HCT116 (cell line): Measurements from ENCODE around the gene GPR142. TPM values are rescaled to one million over a fixed set of nuclear protein-coding genes. Genes with fewer than 3 reads are reported as not detected.

Experiments used
- ATAC-seq: fragments of 200-7000 bp; cut with Tn5 transposase; 2 replicates; pipeline ENCODE4 v1.9.1; 2020; ENCODE audit warnings: mild to moderate bottlenecking, moderate library complexity
- BruUV-seq: library from RNA; stranded (reverse); fragments of 400-500 nt; replicated peaks from 2 replicates; lab custom pipeline; 2021; lab: Mats Ljungman, UMichigan
- CTCF ChIA-PET: fragments of 300-600 bp; sonication (Branson Sonifier 250); formaldehyde crosslinking; loops from one replicate; lab custom pipeline; 2021; ENCODE audit warnings: antibody characterized with exemption; lab: Charles Lee
- POLR2A ChIA-PET: fragments of 300-600, 350-600 bp; sonication (Branson Sonifier 250); formaldehyde crosslinking; loops from one replicate; lab custom pipeline; 2021; ENCODE audit warnings: antibody characterized with exemption; lab: Charles Lee
- RAD21 ChIA-PET, 2 experiments: fragments of 300-600 bp; sonication (Branson Sonifier 250); formaldehyde crosslinking; loops; one replicate each; lab custom pipeline; 2023; ENCODE audit warnings: low total read pairs in 2 of 2; ENCODE audit not compliant: uncharacterized antibody in 2 of 2, unreplicated experiment in 2 of 2, low non-redundant PET in 1 of 2; lab: Charles Lee
- DNase-seq: peaks from one replicate; pipeline ENCODE4 v3.0.0-alpha.2; 2010; ENCODE audit warnings: low read depth, low spot score
- H2AFZ ChIP-seq: fragments of 200-600 bp; shearing (Covaris generic), sonication (generic); 2 replicates; pipeline ENCODE4 v1.6.1; 2017; ENCODE audit warnings: low read depth, mixed run types, mixed read lengths, antibody characterized with exemption, low read length; ENCODE audit not compliant: poor library complexity, severe bottlenecking
- H3K27ac ChIP-seq: 2 replicates; pipeline ENCODE4 v1.5.1; 2012; ENCODE audit warnings: low read depth, low read length
- H3K27me3 ChIP-seq: fragments of 200-600 bp; sonication (generic); 2 replicates; pipeline ENCODE4 v1.6.1; 2016; ENCODE audit warnings: mixed run types, low read length, mixed read lengths; ENCODE audit not compliant: insufficient read depth
- H3K36me3 ChIP-seq, 2 experiments: fragments of 200-500 bp in 1 of 2; fragments of 200-600 bp in 1 of 2; sonication (Bioruptor generic) in 1 of 2; sonication (generic) in 1 of 2; 2 replicates each; pipeline versions ENCODE4 v1.5.1 to v1.6.1; 2014 to 2016; ENCODE audit warnings: low read length in 2 of 2, inconsistent platforms in 1 of 2, mixed read lengths in 1 of 2, mixed run types in 1 of 2; ENCODE audit not compliant: insufficient read depth in 2 of 2, control insufficient read depth in 1 of 2
- H3K4me1 ChIP-seq, 2 experiments: fragments of 200-600 bp in 1 of 2; sonication (generic) in 1 of 2; 2 replicates each; pipeline versions ENCODE4 v1.5.1 to v1.6.1; 2012 to 2017; ENCODE audit warnings: low read length in 2 of 2, inconsistent platforms in 1 of 2, mild to moderate bottlenecking in 1 of 2, mixed read lengths in 1 of 2, mixed run types in 1 of 2, moderate library complexity in 1 of 2; ENCODE audit not compliant: insufficient read depth in 2 of 2, control insufficient read depth in 1 of 2
- H3K4me2 ChIP-seq: fragments of 200-600 bp; sonication (generic); 2 replicates; pipeline ENCODE4 v1.6.1; 2017; ENCODE audit warnings: mixed run types, low read length, mixed read lengths
- H3K4me3 ChIP-seq, 2 experiments: fragments of 200-600 bp in 1 of 2; sonication (generic) in 1 of 2; replicated peaks in 1 of 2; 2 replicates each; pipeline ENCODE4 v1.5.1; 2011 to 2016; ENCODE audit warnings: low read length in 2 of 2, control low read depth in 1 of 2, low read depth in 1 of 2, mild to moderate bottlenecking in 1 of 2, mixed read lengths in 1 of 2, mixed run types in 1 of 2
- H3K79me2 ChIP-seq: fragments of 200-600 bp; sonication (generic); 2 replicates; pipeline ENCODE4 v1.6.1; 2017; ENCODE audit warnings: mild to moderate bottlenecking, mixed run types, low read length, moderate library complexity, mixed read lengths; ENCODE audit not compliant: insufficient read depth
- H3K9ac ChIP-seq: fragments of 200-600 bp; sonication (generic); 2 replicates; pipeline ENCODE4 v1.6.1; 2016; ENCODE audit warnings: low read length, mixed read lengths
- H3K9me2 ChIP-seq: fragments of 200-600 bp; sonication (generic), shearing (Covaris generic); 2 replicates; pipeline ENCODE4 v1.6.1; 2017; ENCODE audit warnings: mixed run types, mild to moderate bottlenecking, moderate library complexity; ENCODE audit not compliant: insufficient read depth
- H3K9me3 ChIP-seq, 2 experiments: fragments of 200-500 bp in 1 of 2; fragments of 200-600 bp in 1 of 2; sonication (Bioruptor generic) in 1 of 2; sonication (generic) in 1 of 2; 2 replicates each; pipeline ENCODE4 v1.6.1; 2014 to 2017; ENCODE audit warnings: low read length in 2 of 2, mixed read lengths in 2 of 2, inconsistent platforms in 1 of 2, low read depth in 1 of 2, mild to moderate bottlenecking in 1 of 2, mixed run types in 1 of 2, moderate library complexity in 1 of 2; ENCODE audit not compliant: control insufficient read depth in 1 of 2, insufficient read depth in 1 of 2
- H4K20me1 ChIP-seq: fragments of 200-600 bp; sonication (generic), shearing (Covaris generic); 2 replicates; pipeline ENCODE4 v1.6.1; 2017; ENCODE audit warnings: mixed run types, mild to moderate bottlenecking, moderate library complexity; ENCODE audit not compliant: insufficient read depth
- ELF1 ChIP-seq: IDR thresholded peaks from 2 replicates; pipeline ENCODE4 v1.6.1; 2012; ENCODE audit warnings: low read depth, borderline replicate concordance
- TCF7L2 ChIP-seq: IDR thresholded peaks from 2 replicates; pipeline ENCODE4 v1.7.0; 2011; ENCODE audit warnings: borderline replicate concordance, inconsistent platforms; ENCODE audit not compliant: insufficient read depth, insufficient read length; ENCODE audit errors: extremely low read depth
- ZFX ChIP-seq: fragments of 450-650 bp; IDR thresholded peaks from 2 replicates; pipeline ENCODE4 v1.6.1; 2017
- intact Hi-C: fragments of 100-400 bp; cut with micrococcal nuclease; formaldehyde crosslinking; loops from 2 replicates; pipeline ENCODE4 v1.10.0; 2022
- total RNA-seq: library from RNA; stranded (reverse); gene quantifications from one replicate; pipeline ENCODE4 v1.2.1, GENCODE V29; 2021; ENCODE audit not compliant: unreplicated experiment
- TF ChIP-seq, protein P1 (sequence below): IDR thresholded peaks from 2 replicates; pipeline ENCODE4 v1.6.1; 2012
- TF ChIP-seq, protein P2 (sequence below): IDR thresholded peaks from 2 replicates; pipeline ENCODE4 v1.6.1; 2012
- TF ChIP-seq, protein P3 (sequence below), 3 experiments: fragments of 200-600 bp in 1 of 3; sonication (generic) in 1 of 3; IDR thresholded peaks in 2 of 3; conservative IDR thresholded peaks in 1 of 3; 2 replicates each; pipeline ENCODE4 v1.5.1; 2012 to 2017; ENCODE audit warnings: low read depth in 2 of 3, low read length in 2 of 3, antibody characterized with exemption in 1 of 3, borderline replicate concordance in 1 of 3, control low read depth in 1 of 3, mild to moderate bottlenecking in 1 of 3, mixed read lengths in 1 of 3, mixed run types in 1 of 3, moderate library complexity in 1 of 3; ENCODE audit not compliant: insufficient read depth in 1 of 3
- TF ChIP-seq, protein P4 (sequence below): IDR thresholded peaks from 2 replicates; pipeline ENCODE4 v1.6.1; 2011; ENCODE audit warnings: mild to moderate bottlenecking, low read length, moderate library complexity; ENCODE audit not compliant: insufficient replicate concordance; ENCODE audit errors: extremely low read depth

Gene GPR142
- total RNA-seq, 1 experiment from 2014 or later = not detected

DNA sequence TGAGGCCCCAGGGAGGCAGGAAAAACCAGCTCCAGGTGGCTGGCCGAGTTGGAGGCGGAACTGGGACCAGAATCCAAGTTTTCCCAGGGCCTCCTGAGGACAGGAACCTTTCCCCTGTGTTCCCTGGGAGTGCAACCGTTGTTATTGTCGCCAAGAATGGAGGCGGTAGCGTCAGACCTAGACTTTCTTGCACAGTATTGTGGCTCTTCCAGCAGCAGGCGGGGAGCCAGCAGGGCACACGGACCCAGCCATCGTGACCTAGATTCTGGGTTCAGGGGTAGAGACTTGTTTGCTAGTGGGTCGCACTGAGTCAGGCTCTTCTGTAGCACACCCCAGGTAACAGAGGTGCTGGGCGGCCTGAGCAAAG is 41.9 kb upstream of the GPR142 start:
- H3K4me2 ChIP-seq = no peak overlapping the region
- no peak for ATAC-seq

More for the DNA sequence above, 41.9 kb upstream of the GPR142 start:
- TF ChIP-seq ELF1 (no peak), TCF7L2 (no peak), ZFX (no peak)
- TF ChIP-seq, protein P1, sequence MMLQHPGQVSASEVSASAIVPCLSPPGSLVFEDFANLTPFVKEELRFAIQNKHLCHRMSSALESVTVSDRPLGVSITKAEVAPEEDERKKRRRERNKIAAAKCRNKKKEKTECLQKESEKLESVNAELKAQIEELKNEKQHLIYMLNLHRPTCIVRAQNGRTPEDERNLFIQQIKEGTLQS = no peak
- TF ChIP-seq, protein P2, sequence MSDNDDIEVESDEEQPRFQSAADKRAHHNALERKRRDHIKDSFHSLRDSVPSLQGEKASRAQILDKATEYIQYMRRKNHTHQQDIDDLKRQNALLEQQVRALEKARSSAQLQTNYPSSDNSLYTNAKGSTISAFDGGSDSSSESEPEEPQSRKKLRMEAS = no peak
- TF ChIP-seq, protein P3, sequence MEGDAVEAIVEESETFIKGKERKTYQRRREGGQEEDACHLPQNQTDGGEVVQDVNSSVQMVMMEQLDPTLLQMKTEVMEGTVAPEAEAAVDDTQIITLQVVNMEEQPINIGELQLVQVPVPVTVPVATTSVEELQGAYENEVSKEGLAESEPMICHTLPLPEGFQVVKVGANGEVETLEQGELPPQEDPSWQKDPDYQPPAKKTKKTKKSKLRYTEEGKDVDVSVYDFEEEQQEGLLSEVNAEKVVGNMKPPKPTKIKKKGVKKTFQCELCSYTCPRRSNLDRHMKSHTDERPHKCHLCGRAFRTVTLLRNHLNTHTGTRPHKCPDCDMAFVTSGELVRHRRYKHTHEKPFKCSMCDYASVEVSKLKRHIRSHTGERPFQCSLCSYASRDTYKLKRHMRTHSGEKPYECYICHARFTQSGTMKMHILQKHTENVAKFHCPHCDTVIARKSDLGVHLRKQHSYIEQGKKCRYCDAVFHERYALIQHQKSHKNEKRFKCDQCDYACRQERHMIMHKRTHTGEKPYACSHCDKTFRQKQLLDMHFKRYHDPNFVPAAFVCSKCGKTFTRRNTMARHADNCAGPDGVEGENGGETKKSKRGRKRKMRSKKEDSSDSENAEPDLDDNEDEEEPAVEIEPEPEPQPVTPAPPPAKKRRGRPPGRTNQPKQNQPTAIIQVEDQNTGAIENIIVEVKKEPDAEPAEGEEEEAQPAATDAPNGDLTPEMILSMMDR (IDR thresholded peaks at IDR 0.05 in 2 of 3, conservative IDR thresholded peaks at IDR 0.05 in 1 of 3; ENCODE audit: borderline replicate concordance in 1 of 3, insufficient read depth in 1 of 3, low read depth in 2 of 3, low read length in 2 of 3) = no peak
- TF ChIP-seq, protein P4, sequence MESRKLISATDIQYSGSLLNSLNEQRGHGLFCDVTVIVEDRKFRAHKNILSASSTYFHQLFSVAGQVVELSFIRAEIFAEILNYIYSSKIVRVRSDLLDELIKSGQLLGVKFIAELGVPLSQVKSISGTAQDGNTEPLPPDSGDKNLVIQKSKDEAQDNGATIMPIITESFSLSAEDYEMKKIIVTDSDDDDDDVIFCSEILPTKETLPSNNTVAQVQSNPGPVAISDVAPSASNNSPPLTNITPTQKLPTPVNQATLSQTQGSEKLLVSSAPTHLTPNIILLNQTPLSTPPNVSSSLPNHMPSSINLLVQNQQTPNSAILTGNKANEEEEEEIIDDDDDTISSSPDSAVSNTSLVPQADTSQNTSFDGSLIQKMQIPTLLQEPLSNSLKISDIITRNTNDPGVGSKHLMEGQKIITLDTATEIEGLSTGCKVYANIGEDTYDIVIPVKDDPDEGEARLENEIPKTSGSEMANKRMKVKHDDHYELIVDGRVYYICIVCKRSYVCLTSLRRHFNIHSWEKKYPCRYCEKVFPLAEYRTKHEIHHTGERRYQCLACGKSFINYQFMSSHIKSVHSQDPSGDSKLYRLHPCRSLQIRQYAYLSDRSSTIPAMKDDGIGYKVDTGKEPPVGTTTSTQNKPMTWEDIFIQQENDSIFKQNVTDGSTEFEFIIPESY = no peak
- no peaks in the 10 kb centered on the region for H3K4me1 ChIP-seq
- no peaks in the 10 kb centered on the region for H3K9me2 ChIP-seq
- no peaks in the 10 kb centered on the region for H3K79me2 ChIP-seq
- 0 out of 2 replicates have a peak, but pooled peaks cover 5% of the 10 kb centered on the region for H3K27me3 ChIP-seq
- no TSS peak for BruUV-seq
- ChIA-PET RAD21 (no interaction called here), POLR2A (no interaction called here), CTCF (no interaction called here)
- DNase-seq = no peak
- H3K9ac ChIP-seq = no peak overlapping the region
- no peaks in the 10 kb centered on the region for H3K9me3 ChIP-seq
- no peak overlapping the region for H3K4me3 ChIP-seq
- no peak overlapping the region for H2AFZ ChIP-seq
- no peaks in the 10 kb centered on the region for H3K36me3 ChIP-seq
- no peak overlapping the region for H3K27ac ChIP-seq
- no peaks in the 10 kb centered on the region for H4K20me1 ChIP-seq
- intact Hi-C loops = no loop called here
